ENCODE results near the gene MVB12B.

- TF ChIP-seq CTCF (IDR thresholded peaks at IDR 0.05) (no peak), ZFX (IDR thresholded peaks at IDR 0.05; ENCODE audit: borderline replicate concordance) (no peak)
These were observed 75.0 kb downstream of the MVB12B start for GRCh38 chr9:126401581-126401980.

Data from 22Rv1 (cell line).